Activated CD8-positive, alpha-beta T cell treated with anti-CD3 and anti-CD28 coated beads, Interleukin-2, amount 10 ng/mL, durations not matched to agents 7 days and 5 days (primary cell): ENCODE data around the gene WNT2B. TPM values are rescaled to one million over a fixed set of nuclear protein-coding genes. Genes with fewer than 3 reads are reported as not detected.

ENCODE experiments used
- ATAC-seq: fragments of 150-1000 bp; cut with Tn5 transposase; one replicate; pipeline ENCODE4 v1.10.0; 2021; ENCODE audit warnings: moderate library complexity
- CTCF ChIA-PET: fragments of 350-600 bp; sonication (Branson Sonifier 250); formaldehyde crosslinking; loops from one replicate; lab custom pipeline; 2021; ENCODE audit warnings: antibody characterized with exemption; lab: Charles Lee
- POLR2A ChIA-PET: fragments of 350-600 bp; sonication (Branson Sonifier 250); formaldehyde crosslinking; loops from one replicate; lab custom pipeline; 2021; ENCODE audit warnings: antibody characterized with exemption; lab: Charles Lee
- DNase-seq: peaks from one replicate; pipeline ENCODE4 v3.0.0-alpha.2; 2020
- H3K27ac Mint-ChIP-seq: one replicate; pipeline ENCODE4 v1.8.0; 2021; ENCODE audit warnings: mild to moderate bottlenecking, mixed read lengths
- H3K27me3 Mint-ChIP-seq: one replicate; pipeline ENCODE4 v1.8.0; 2021; ENCODE audit warnings: low read depth, mixed read lengths
- H3K36me3 Mint-ChIP-seq: one replicate; pipeline ENCODE4 v1.8.0; 2021; ENCODE audit warnings: low read depth, mixed read lengths
- H3K4me1 Mint-ChIP-seq: one replicate; pipeline ENCODE4 v1.8.0; 2021; ENCODE audit warnings: low read depth, mixed read lengths
- H3K4me3 Mint-ChIP-seq: one replicate; pipeline ENCODE4 v1.8.0; 2021; ENCODE audit warnings: mild to moderate bottlenecking, mixed read lengths
- H3K9me3 Mint-ChIP-seq: one replicate; pipeline ENCODE4 v1.8.0; 2022; ENCODE audit warnings: mixed read lengths; ENCODE audit not compliant: insufficient read depth
- total RNA-seq, 2 experiments: library from RNA; stranded (reverse); gene quantifications; one replicate each; pipeline ENCODE4 v1.2.3, GENCODE V29; 2021

Gene WNT2B
- total RNA-seq, 2 experiments from 2014 or later, result not detected

DNA sequence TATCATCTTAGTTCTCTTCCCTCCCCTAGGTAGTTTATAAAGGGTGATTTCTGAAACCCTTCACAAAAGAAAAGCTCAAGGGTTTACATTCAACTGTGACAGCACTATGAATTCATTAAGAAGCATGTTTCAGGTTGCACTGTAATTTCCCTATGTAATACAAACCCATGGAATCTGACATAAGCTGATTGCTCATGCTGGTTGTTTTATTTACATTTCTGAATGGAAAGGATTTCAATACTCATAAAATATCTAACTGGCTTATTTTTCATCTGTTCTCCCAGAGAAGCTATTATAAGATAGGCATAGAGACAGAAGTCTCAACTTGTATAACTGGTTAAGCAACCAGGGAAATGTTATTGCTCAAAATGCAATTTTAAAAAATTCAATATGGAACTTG lies 20.5 kb downstream of the WNT2B start:
- H3K27ac Mint-ChIP-seq, result no peak overlapping the region
- ATAC-seq, result no peak
- no peaks in the 10 kb centered on the region for H3K27me3 Mint-ChIP-seq
- H3K4me3 Mint-ChIP-seq, result no peak overlapping the region
- no peaks in the 10 kb centered on the region for H3K9me3 Mint-ChIP-seq
- no peaks in the 10 kb centered on the region for H3K36me3 Mint-ChIP-seq
- CTCF ChIA-PET, result no interaction called here
- no peaks in the 10 kb centered on the region for H3K4me1 Mint-ChIP-seq
- POLR2A ChIA-PET, result no interaction called here
- DNase-seq, result no peak

DNA sequence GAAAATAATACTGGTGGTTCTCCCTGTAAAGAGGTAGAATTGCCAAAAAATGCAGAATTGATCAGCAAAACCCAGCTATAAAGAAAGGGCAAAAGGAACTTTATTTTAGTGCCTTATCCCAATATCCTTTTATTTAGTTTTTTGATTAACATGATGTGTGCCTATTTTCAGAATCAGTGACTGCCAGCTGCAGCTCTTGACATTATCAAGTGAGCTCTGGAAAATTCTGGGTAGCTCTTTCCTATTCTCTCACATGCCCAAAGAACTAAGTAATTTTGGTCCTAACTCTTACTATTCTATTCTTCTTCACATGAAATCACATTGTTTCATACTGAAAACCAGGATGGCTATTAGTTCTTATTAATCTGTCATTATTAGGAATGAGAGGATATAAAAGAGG lies 22.1 kb downstream of the WNT2B start:
- no peaks in the 10 kb centered on the region for H3K27me3 Mint-ChIP-seq
- H3K4me3 Mint-ChIP-seq, result no peak overlapping the region
- H3K36me3 Mint-ChIP-seq, result no peaks in the 10 kb centered on the region
- POLR2A ChIA-PET, result no interaction called here
- ATAC-seq (no peak), DNase-seq (no peak)
- H3K9me3 Mint-ChIP-seq, result no peaks in the 10 kb centered on the region
- H3K27ac Mint-ChIP-seq, result no peak overlapping the region
- H3K4me1 Mint-ChIP-seq, result no peaks in the 10 kb centered on the region
- CTCF ChIA-PET, result interaction anchor here (1.1 to 1.5 kb wide), 2 partner anchors 29 to 139 kb away, joined by 3 read pairs; no protein-coding TSS in a partner anchor

DNA sequence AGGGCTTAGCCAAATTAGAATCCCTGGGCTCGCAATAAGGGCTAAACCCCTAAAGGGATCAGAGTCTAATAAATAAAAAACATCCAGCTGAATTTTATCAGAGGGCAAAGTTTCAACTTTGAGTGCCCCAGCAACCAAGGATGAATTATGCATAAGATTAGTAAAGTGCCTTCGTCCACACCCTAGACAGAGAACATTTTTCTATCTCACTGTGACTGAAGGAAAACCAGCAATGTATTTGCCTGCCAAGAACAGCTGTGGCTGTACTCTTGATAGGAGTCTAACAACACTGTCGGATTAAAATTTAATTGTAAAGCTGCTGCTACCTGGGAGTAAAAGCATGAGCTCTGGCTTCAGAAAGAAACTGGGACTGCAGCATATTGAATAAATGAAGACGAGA lies 23.3 kb downstream of the WNT2B start:
- H3K27me3 Mint-ChIP-seq, result no peaks in the 10 kb centered on the region
- no peaks in the 10 kb centered on the region for H3K9me3 Mint-ChIP-seq
- H3K4me1 Mint-ChIP-seq, result no peaks in the 10 kb centered on the region
- ChIA-PET CTCF (interaction anchor here (0.6 to 1.5 kb wide), 2 partner anchors 141 to 751 kb away, joined by 3 read pairs; no protein-coding TSS in a partner anchor), POLR2A (no interaction called here)
- H3K4me3 Mint-ChIP-seq, result no peak overlapping the region
- H3K27ac Mint-ChIP-seq, result no peak overlapping the region
- DNase-seq (no peak), ATAC-seq (no peak)
- H3K36me3 Mint-ChIP-seq, result no peaks in the 10 kb centered on the region

DNA sequence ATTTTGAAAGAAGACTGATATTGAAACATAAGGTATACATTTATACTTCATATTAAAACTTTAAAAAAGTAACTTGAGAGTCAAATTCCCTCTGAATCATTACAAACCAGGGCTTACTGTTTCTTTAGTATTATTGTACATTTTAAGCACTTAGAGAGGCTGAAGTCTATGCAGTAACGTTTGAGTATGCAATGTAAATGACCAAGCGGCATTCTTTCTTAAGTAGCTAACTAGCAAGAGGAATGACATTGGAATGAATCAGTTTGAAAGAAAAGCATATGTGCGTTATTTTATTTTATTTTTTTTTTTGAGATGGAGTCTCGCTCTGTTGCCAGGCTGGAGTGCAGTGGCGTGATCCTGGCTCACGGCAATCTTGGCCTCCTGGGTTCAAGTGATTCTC lies 24.3 kb downstream of the WNT2B start:
- Mint-ChIP-seq H3K4me1 (no peaks in the 10 kb centered on the region), H3K27ac (no peak overlapping the region), H3K4me3 (no peak overlapping the region), H3K9me3 (no peaks in the 10 kb centered on the region), H3K27me3 (no peaks in the 10 kb centered on the region), H3K36me3 (no peaks in the 10 kb centered on the region)
- POLR2A ChIA-PET, result no interaction called here
- no peak for ATAC-seq
- CTCF ChIA-PET, result no interaction called here
- DNase-seq, result no peak

DNA sequence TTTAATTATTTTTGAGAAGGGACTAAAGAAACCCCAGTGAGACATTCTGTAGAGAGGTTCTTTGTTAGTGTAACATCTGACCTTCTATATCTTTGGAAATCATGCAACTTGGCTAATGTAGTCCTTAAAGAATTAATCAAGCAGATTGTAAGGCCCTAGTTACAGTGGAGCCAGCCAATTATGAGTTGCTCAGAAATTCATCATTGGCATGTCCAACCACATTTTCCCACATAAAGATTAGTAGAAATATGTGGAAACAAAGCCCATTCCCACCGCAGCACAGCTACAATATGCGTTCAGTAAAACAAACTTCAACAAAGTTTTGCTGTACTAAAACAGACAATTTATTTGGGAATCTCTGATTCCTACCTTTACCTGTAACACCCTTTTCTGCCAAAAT lies 27.8 kb downstream of the WNT2B start:
- Mint-ChIP-seq H3K27ac (no peak overlapping the region), H3K4me3 (no peak overlapping the region), H3K36me3 (no peaks in the 10 kb centered on the region), H3K9me3 (no peaks in the 10 kb centered on the region), H3K4me1 (peaks cover 4% of the 10 kb centered on the region), H3K27me3 (no peaks in the 10 kb centered on the region)
- no peak for DNase-seq
- ChIA-PET CTCF (no interaction called here), POLR2A (no interaction called here)
- no peak for ATAC-seq

DNA sequence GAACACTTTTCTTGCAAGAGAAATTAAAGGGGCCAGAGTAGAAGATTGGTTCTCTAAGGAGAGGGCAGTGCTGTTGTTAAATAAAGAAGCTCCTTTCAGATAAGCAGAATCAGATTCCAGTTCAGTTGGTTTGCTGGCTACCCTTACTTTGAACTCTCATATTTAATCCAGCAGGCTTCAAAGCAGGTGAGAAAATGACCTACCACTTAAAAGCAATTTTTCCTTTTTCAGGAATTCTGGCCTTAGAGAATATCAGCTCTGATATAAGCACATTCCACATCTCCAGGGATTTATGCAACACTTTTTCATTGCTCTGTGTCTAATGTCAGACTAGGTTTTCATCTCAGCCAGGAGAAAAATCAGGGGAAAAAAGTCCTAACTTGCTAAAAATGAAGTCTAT lies 28.7 kb downstream of the WNT2B start:
- H3K27ac Mint-ChIP-seq, result no peak overlapping the region
- ATAC-seq, result no peak
- H3K27me3 Mint-ChIP-seq, result no peaks in the 10 kb centered on the region
- no peaks in the 10 kb centered on the region for H3K36me3 Mint-ChIP-seq
- CTCF ChIA-PET, result interaction anchor here (1.6 kb wide), 1 partner anchor 36 kb away, joined by 3 read pairs; no protein-coding TSS in a partner anchor
- no peaks in the 10 kb centered on the region for H3K9me3 Mint-ChIP-seq
- POLR2A ChIA-PET, result no interaction called here
- DNase-seq, result no peak
- peaks cover 4% of the 10 kb centered on the region for H3K4me1 Mint-ChIP-seq
- no peak overlapping the region for H3K4me3 Mint-ChIP-seq

DNA sequence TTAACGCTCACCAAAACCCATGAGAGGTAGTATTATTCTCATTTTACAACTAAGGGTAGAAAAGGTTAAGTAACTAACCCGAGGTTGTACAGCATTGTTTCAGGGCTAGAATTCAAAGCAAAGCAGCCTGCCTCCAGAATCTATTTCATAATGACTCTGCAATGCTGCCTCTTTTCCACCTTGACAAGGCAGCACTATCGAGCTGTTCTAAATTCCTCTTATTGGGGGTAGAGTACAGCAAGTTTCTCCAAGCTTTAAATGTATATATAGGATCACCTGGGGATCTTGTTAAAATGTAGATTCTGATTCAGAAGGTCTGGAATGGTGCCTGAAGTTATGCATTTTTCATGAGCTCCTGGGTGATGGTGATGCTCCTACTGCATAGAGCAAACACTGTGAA lies 30.1 kb downstream of the WNT2B start:
- ATAC-seq (no peak), DNase-seq (no peak)
- POLR2A ChIA-PET, result no interaction called here
- no peak overlapping the region for H3K27ac Mint-ChIP-seq
- H3K9me3 Mint-ChIP-seq, result no peaks in the 10 kb centered on the region
- no peaks in the 10 kb centered on the region for H3K36me3 Mint-ChIP-seq
- CTCF ChIA-PET, result no interaction called here
- no peaks in the 10 kb centered on the region for H3K27me3 Mint-ChIP-seq
- peaks cover 4% of the 10 kb centered on the region for H3K4me1 Mint-ChIP-seq
- H3K4me3 Mint-ChIP-seq, result no peak overlapping the region

DNA sequence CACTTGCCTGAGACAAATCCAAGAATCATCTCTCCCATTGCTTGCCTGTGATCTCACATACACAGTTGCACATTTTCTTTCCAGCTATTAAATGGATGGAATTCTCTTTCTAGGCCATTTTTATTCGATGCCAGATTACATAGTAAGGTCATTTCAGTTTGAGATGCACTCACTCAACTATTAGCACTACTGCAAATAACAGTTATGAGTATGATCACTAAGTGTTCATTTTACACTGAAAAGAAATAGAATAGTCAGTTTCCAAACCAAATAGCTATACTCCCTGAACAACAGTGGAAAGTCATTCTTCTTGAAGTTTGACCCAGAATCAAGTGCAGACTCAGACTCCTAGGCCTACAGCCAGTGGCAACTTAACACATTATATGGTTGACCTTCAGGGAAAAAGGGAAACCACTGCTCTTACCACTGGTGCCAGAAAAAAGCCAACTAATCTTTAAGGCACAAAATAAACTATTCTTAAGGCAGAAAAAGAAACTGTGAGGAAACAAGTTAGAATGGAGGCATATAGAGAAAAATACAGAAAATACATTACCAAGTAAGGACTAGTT lies 31.5 kb downstream of the WNT2B start:
- Mint-ChIP-seq H3K4me3 (no peak overlapping the region), H3K4me1 (peaks cover 4% of the 10 kb centered on the region), H3K27me3 (no peaks in the 10 kb centered on the region), H3K36me3 (no peaks in the 10 kb centered on the region), H3K27ac (no peak overlapping the region), H3K9me3 (no peaks in the 10 kb centered on the region)
- POLR2A ChIA-PET, result no interaction called here
- ATAC-seq (no peak), DNase-seq (no peak)
- CTCF ChIA-PET, result interaction anchor here (1.6 kb wide), 1 partner anchor 176 kb away, joined by 4 read pairs; no protein-coding TSS in a partner anchor

DNA sequence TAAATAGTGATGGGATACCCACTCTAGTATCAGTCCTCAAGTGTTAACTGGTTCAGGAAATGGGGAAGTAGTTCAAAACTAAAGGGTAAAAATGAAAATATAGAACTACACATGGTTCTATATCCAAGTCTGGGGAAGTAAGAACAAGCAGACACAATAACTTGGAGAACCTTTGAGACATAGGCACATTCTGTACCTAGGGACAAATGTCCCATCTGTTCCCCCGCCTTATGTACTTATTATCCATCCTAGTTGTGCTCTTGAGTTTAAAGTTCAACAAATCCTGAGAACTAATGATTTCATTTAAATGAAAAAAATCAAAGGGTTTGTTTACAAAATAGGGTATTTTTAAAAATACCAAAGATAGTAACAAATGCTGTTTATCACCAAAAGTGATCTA lies 32.5 kb downstream of the WNT2B start:
- H3K9me3 Mint-ChIP-seq, result no peaks in the 10 kb centered on the region
- peaks cover 4% of the 10 kb centered on the region for H3K4me1 Mint-ChIP-seq
- ATAC-seq (no peak), DNase-seq (no peak)
- no peaks in the 10 kb centered on the region for H3K27me3 Mint-ChIP-seq
- ChIA-PET POLR2A (no interaction called here), CTCF (interaction anchor here (1.3 to 1.6 kb wide), 3 partner anchors 39 to 175 kb away, joined by 3 to 4 read pairs (median 3); no protein-coding TSS in a partner anchor)
- no peak overlapping the region for H3K27ac Mint-ChIP-seq
- no peak overlapping the region for H3K4me3 Mint-ChIP-seq
- no peaks in the 10 kb centered on the region for H3K36me3 Mint-ChIP-seq

DNA sequence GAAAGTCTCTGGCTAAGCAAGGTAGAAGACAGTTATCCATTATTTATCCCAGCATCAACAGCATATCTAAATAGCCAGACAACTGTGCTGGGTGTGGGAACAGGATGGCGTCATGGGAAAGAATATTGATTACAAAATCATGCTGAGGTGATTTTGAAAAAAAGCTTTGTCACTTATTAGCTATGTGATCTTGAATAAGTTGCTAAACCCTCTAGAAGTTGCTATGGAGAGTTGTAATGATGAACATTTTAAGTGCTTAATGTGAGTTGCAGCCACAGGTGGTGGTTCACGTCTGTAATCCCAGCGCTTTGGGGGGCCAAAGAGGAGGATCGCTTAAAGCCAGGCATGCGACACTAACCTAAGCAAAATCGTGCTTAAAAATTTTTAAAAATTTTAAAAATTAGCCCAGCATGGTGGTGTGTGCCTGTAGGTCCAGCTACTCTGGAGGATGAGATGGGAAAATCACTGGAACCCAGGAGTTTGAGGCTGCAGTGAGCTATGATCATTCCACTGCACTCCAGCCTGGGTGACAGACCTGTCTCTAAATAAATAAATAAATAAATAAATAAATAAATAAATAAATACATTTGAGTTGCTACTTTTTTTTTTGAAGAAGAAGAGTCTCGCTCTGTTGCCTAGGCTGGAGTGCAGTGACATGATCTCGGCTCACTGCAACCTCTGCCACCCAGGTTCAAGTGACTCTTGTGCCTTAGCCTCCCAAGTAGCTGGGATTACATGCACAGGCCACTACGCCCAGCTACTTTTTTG lies 33.6 kb downstream of the WNT2B start:
- Mint-ChIP-seq H3K9me3 (no peaks in the 10 kb centered on the region), H3K36me3 (no peaks in the 10 kb centered on the region), H3K4me3 (no peak overlapping the region), H3K27ac (no peak overlapping the region), H3K4me1 (peaks cover 4% of the 10 kb centered on the region), H3K27me3 (no peaks in the 10 kb centered on the region)
- ATAC-seq (no peak), DNase-seq (no peak)
- POLR2A ChIA-PET, result interaction anchor here (1.4 kb wide), 1 partner anchor 34 kb away, joined by 4 read pairs; the partner anchor contains the start of gene WNT2B
- CTCF ChIA-PET, result interaction anchor here (1.3 to 1.5 kb wide), 3 partner anchors 40 to 76 kb away, joined by 3 to 4 read pairs (median 3); no protein-coding TSS in a partner anchor

DNA sequence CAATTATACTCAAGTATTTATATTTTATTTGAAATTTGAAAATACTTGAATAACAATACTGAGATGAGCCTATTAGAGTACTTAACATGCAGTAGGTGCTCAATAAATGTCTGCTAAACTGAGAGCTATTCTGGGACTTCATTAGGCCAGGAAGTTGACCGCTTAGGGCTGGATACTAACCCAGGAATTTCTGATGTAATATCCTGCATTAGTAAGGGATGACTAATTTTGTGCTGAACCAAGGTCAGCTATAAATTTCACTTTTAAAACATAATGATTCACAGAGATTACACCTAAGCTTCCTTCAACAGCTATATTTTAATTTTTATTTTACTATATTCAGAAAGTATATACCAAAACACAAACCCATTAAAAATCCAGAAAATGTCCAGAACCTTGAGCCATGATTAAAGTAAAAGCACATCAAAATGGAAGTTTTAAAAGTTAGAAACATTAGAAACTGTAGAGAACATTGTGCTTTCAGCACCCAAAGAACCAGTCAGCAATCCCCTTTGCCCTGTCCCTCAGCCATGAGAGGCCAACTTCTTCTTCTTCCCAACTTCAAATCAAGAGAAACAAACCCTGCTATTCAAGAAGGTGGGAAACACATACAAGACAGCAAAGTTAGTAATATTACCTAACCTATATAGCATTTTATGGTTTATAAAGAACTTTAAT lies 35.4 kb downstream of the WNT2B start:
- Mint-ChIP-seq H3K27ac (no peak overlapping the region), H3K36me3 (peaks cover 2% of the 10 kb centered on the region), H3K9me3 (no peaks in the 10 kb centered on the region), H3K4me3 (no peak overlapping the region), H3K27me3 (no peaks in the 10 kb centered on the region), H3K4me1 (peaks cover 4% of the 10 kb centered on the region)
- DNase-seq (no peak), ATAC-seq (no peak)
- ChIA-PET POLR2A (no interaction called here), CTCF (interaction anchor here (0.7 to 1.8 kb wide), 3 partner anchors 70 to 207 kb away, joined by 3 to 4 read pairs (median 3); no protein-coding TSS in a partner anchor)

DNA sequence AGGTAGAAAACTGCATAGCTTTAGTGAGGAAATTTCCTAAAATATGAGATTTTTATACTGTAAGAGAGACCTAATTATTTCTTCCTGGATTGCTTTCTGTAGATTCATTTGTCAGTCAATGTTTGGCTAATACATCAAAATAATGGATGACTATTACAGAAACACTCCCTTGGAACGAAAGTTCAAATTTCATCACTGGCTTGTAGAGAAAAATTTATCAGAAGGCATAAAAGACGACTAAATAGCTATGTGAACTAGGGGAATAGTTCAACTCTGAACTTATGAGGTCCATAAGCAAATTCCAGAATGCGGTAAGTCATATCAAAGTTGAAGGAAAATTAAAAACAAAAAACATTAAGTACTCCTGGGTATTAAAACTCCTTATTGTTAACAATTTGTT lies 36.0 kb downstream of the WNT2B start:
- no peaks in the 10 kb centered on the region for H3K27me3 Mint-ChIP-seq
- ChIA-PET POLR2A (no interaction called here), CTCF (interaction anchor here (1.3 to 1.8 kb wide), 2 partner anchors 69 to 208 kb away, joined by 3 to 4 read pairs; no protein-coding TSS in a partner anchor)
- no peaks in the 10 kb centered on the region for H3K9me3 Mint-ChIP-seq
- no peak overlapping the region for H3K4me3 Mint-ChIP-seq
- no peak overlapping the region for H3K27ac Mint-ChIP-seq
- peaks cover 2% of the 10 kb centered on the region for H3K36me3 Mint-ChIP-seq
- DNase-seq (no peak), ATAC-seq (no peak)
- H3K4me1 Mint-ChIP-seq, result peaks cover 4% of the 10 kb centered on the region
